ENCODE data around the gene JOSD2.

GRCh38 chr19:50465986-50466705 is 44.8 kb downstream of the JOSD2 start:
- no peak for TF ChIP-seq POLR2A (IDR thresholded peaks at IDR 0.05)
- no peak for TF ChIP-seq EP300 (IDR thresholded peaks at IDR 0.05; ENCODE audit: low read depth)

Measured in transverse colon (tissue), 1 donor.